ENCODE results near the gene DGUOK.
A peak's percentile ranks its signal among the peaks of the same experiment; 100 is the strongest.

DGUOK gene

DNA sequence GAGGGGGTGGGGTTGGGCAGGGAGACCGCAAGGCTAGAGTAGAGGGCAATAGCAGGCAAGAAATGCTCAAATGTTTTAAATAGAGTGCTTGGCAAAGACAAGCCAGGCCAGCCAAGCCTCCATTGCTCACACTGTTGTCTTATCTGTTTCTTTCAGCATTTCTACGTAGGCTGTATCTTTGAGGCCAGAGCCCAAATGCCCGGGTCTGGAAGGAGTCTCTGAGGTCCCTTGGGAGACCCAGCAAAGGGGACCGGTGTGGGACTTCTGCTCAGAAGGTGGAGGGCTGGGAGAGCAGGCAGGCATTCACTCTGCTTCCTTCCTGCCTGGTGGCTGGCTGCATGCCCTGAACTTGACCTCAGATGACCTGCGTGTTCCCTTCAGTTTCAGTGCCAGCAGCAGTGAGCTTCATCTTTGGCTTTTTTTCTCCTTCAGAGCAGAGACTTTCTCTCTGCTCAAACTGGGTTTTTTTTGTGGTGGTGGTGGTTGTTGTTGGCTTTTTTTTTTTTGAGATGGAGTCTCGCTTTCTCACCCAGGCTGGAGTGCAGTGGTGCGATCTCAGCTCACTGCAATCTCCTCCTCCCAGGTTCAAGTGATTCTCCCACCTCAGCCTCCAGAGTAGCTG lies 44.3 kb downstream of the DGUOK start:
- H4K8ac ChIP-seq (ENCODE audit: low read length) = no peak overlapping the region
- H3K9me3 ChIP-seq (ENCODE audit: control insufficient read depth, low read length) = no peaks in the 10 kb centered on the region
- H3K9ac ChIP-seq (ENCODE audit: low read length) = no peak overlapping the region
- H4K91ac ChIP-seq (ENCODE audit: low read length) = no peak overlapping the region
- H2BK120ac ChIP-seq (ENCODE audit: low read depth, low read length) = no peak overlapping the region
- H3K4ac ChIP-seq (ENCODE audit: low read depth in 1 of 2, low read length in 2 of 2) = no peak overlapping the region
- H3K27ac ChIP-seq (ENCODE audit: low read length, poor library complexity, severe bottlenecking) = no peak overlapping the region
- H3K4me3 ChIP-seq (ENCODE audit: insufficient read depth in 1 of 2, low read depth in 1 of 2, low read length in 2 of 2) = no peak overlapping the region
- peaks cover 0 to 3% of the 10 kb centered on the region in 2 experiments for H3K27me3 ChIP-seq (ENCODE audit: control insufficient read depth in 1 of 2, insufficient read depth in 1 of 2, low read length in 2 of 2)
- H2AK5ac ChIP-seq (ENCODE audit: low read length, severe bottlenecking) = no peak overlapping the region
- H3K36me3 ChIP-seq (ENCODE audit: control insufficient read depth in 1 of 2, insufficient read depth in 2 of 2, low read depth in 1 of 2, low read length in 2 of 2) = no peaks in the 10 kb centered on the region
- H3K18ac ChIP-seq (ENCODE audit: low read depth in 1 of 2, low read length in 2 of 2) = no peak overlapping the region
- DNase-seq = no peak
- no peaks in the 10 kb centered on the region for H3K4me1 ChIP-seq (ENCODE audit: control insufficient read depth, insufficient read depth, low read depth, low read length)
- H3K14ac ChIP-seq (ENCODE audit: low read length in 2 of 2) = no peak overlapping the region
- no peak overlapping the region for H2BK12ac ChIP-seq (ENCODE audit: low read length in 2 of 2)
- H3K4me2 ChIP-seq (ENCODE audit: low read length, poor library complexity, severe bottlenecking) = no peak overlapping the region
- no peak overlapping the region for H3K23ac ChIP-seq (ENCODE audit: low read length in 2 of 2)
- no peak overlapping the region for H2BK5ac ChIP-seq (ENCODE audit: low read depth, low read length, poor library complexity, severe bottlenecking)
- H3K79me1 ChIP-seq (replicated peaks; ENCODE audit: low read length, poor library complexity, severe bottlenecking) = no peaks in the 10 kb centered on the region
- no peak overlapping the region for H2AFZ ChIP-seq (ENCODE audit: low read depth, low read length)
- 37% methylated on average over 5 of the region's 7 CpGs for WGBS
- H2BK15ac ChIP-seq (ENCODE audit: low read depth, poor library complexity, severe bottlenecking) = no peak overlapping the region

DNA sequence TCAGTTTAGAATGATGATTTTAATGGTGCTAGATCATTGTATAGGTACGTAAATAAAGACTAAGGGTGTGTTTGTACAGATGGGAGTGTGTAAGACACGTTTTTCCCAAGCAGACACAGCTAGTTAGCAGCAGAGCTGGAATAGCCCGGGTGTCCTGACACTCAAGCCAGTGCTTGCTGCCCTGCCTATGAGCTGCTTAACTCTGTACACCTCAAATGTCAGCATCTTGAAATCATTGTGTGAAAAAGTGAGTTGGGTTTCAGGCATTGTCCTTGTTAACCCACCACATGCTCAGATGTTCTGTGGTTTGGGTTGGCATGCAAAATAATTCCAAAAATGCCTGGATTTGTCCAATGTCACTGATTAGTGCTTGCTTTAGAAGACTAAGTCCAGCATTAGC lies 45.0 kb downstream of the DGUOK start:
- WGBS = 75% methylated on average over 3 of the region's 3 CpGs

DNA sequence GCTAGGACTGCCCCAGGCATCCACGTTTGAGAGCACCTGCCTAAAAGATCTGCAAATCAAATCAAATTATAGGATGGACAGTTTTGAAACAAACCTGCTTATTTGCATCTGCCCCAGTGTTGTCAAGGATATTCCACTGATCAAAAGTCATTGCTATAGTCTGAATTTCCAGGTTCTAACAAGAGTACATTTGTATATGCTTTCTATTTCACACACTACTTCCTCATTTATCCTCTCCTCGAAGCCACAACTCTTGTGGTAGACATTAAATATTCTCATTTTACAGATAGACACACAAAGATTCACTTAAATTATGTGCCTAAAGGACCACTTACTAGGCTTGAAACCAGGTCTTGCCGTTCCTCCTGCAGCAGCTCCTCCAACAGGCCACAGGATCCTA lies 46.2 kb downstream of the DGUOK start:
- Histone ChIP-seq H3K9ac (ENCODE audit: low read length) (no peak overlapping the region), H3K9me3 (ENCODE audit: control insufficient read depth, low read length) (no peaks in the 10 kb centered on the region), H3K4me3 (ENCODE audit: insufficient read depth in 1 of 2, low read depth in 1 of 2, low read length in 2 of 2) (no peak overlapping the region), H2AFZ (ENCODE audit: low read depth, low read length) (no peak overlapping the region), H2BK12ac (ENCODE audit: low read length in 2 of 2) (no peak overlapping the region), H2BK5ac (ENCODE audit: low read depth, low read length, poor library complexity, severe bottlenecking) (no peak overlapping the region), H4K8ac (ENCODE audit: low read length) (no peak overlapping the region), H3K18ac (ENCODE audit: low read depth in 1 of 2, low read length in 2 of 2) (no peak overlapping the region), H4K91ac (ENCODE audit: low read length) (no peak overlapping the region), H2AK5ac (ENCODE audit: low read length, severe bottlenecking) (no peak overlapping the region), H2BK120ac (ENCODE audit: low read depth, low read length) (no peak overlapping the region), H3K27me3 (ENCODE audit: control insufficient read depth in 1 of 2, insufficient read depth in 1 of 2, low read length in 2 of 2) (peaks cover 0 to 3% of the 10 kb centered on the region in 2 experiments), H3K23ac (ENCODE audit: low read length in 2 of 2) (no peak overlapping the region), H3K79me1 (replicated peaks; ENCODE audit: low read length, poor library complexity, severe bottlenecking) (no peaks in the 10 kb centered on the region), H3K36me3 (ENCODE audit: control insufficient read depth in 1 of 2, insufficient read depth in 2 of 2, low read depth in 1 of 2, low read length in 2 of 2) (no peaks in the 10 kb centered on the region), H3K4me2 (ENCODE audit: low read length, poor library complexity, severe bottlenecking) (no peak overlapping the region), H2BK15ac (ENCODE audit: low read depth, poor library complexity, severe bottlenecking) (no peak overlapping the region), H3K14ac (ENCODE audit: low read length in 2 of 2) (no peak overlapping the region), H3K27ac (ENCODE audit: low read length, poor library complexity, severe bottlenecking) (no peak overlapping the region), H3K4ac (ENCODE audit: low read depth in 1 of 2, low read length in 2 of 2) (no peak overlapping the region), H3K4me1 (ENCODE audit: control insufficient read depth, insufficient read depth, low read depth, low read length) (no peaks in the 10 kb centered on the region)
- WGBS = 85% methylated on average over 3 of the region's 3 CpGs
- no peak for DNase-seq

More for the DNA sequence above, 45.0 kb downstream of the DGUOK start:
- H2BK120ac ChIP-seq (ENCODE audit: low read depth, low read length) = no peak overlapping the region
- no peak overlapping the region for H4K91ac ChIP-seq (ENCODE audit: low read length)
- no peak overlapping the region for H3K4me2 ChIP-seq (ENCODE audit: low read length, poor library complexity, severe bottlenecking)
- no peak overlapping the region for H2BK5ac ChIP-seq (ENCODE audit: low read depth, low read length, poor library complexity, severe bottlenecking)
- H3K4ac ChIP-seq (ENCODE audit: low read depth in 1 of 2, low read length in 2 of 2) = no peak overlapping the region
- no peaks in the 10 kb centered on the region for H3K36me3 ChIP-seq (ENCODE audit: control insufficient read depth in 1 of 2, insufficient read depth in 2 of 2, low read depth in 1 of 2, low read length in 2 of 2)
- H3K9me3 ChIP-seq (ENCODE audit: control insufficient read depth, low read length) = no peaks in the 10 kb centered on the region
- H3K4me3 ChIP-seq (ENCODE audit: insufficient read depth in 1 of 2, low read depth in 1 of 2, low read length in 2 of 2) = no peak overlapping the region
- H3K14ac ChIP-seq (ENCODE audit: low read length in 2 of 2) = no peak overlapping the region
- H3K18ac ChIP-seq (ENCODE audit: low read depth in 1 of 2, low read length in 2 of 2) = no peak overlapping the region
- H3K27me3 ChIP-seq (ENCODE audit: control insufficient read depth in 1 of 2, insufficient read depth in 1 of 2, low read length in 2 of 2) = peaks cover 0 to 3% of the 10 kb centered on the region in 2 experiments
- H3K9ac ChIP-seq (ENCODE audit: low read length) = no peak overlapping the region
- H3K27ac ChIP-seq (ENCODE audit: low read length, poor library complexity, severe bottlenecking) = no peak overlapping the region
- H3K4me1 ChIP-seq (ENCODE audit: control insufficient read depth, insufficient read depth, low read depth, low read length) = no peaks in the 10 kb centered on the region
- DNase-seq = no peak
- no peak overlapping the region for H2AK5ac ChIP-seq (ENCODE audit: low read length, severe bottlenecking)
- no peaks in the 10 kb centered on the region for H3K79me1 ChIP-seq (replicated peaks; ENCODE audit: low read length, poor library complexity, severe bottlenecking)
- peak overlapping the region; percentile 61 to 71 for H2BK12ac ChIP-seq (ENCODE audit: low read length in 2 of 2)
- no peak overlapping the region for H4K8ac ChIP-seq (ENCODE audit: low read length)
- H2BK15ac ChIP-seq (ENCODE audit: low read depth, poor library complexity, severe bottlenecking) = no peak overlapping the region
- no peak overlapping the region for H2AFZ ChIP-seq (ENCODE audit: low read depth, low read length)
- no peak overlapping the region for H3K23ac ChIP-seq (ENCODE audit: low read length in 2 of 2)

DNA sequence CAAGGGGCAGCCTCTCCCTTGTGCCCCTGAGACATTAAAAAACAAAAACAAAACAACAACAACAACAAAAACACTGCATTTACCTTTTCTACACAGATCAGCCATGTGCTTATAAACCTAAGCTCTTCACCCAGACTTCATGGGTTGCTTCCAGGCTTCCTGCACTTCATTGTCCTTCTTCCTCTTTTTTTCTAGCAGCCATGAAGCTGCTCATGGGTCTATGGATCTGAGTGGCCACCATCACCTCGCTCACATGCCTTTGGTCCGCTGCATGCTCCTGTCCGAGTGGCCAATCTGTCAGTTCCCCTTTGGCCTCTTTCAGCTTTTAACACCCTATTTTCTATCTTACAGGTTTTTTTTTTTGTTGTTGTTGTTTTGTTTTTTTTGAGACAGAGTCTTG lies 49.1 kb downstream of the DGUOK start:
- Histone ChIP-seq H2BK15ac (ENCODE audit: low read depth, poor library complexity, severe bottlenecking) (no peak overlapping the region), H2AK5ac (ENCODE audit: low read length, severe bottlenecking) (no peak overlapping the region)

More for the DNA sequence above, 49.1 kb downstream of the DGUOK start:
- no peak for DNase-seq
- H3K4me3 ChIP-seq (ENCODE audit: insufficient read depth in 1 of 2, low read depth in 1 of 2, low read length in 2 of 2) = no peak overlapping the region
- H4K91ac ChIP-seq (ENCODE audit: low read length) = no peak overlapping the region
- H3K9me3 ChIP-seq (ENCODE audit: control insufficient read depth, low read length) = no peaks in the 10 kb centered on the region
- H3K4me2 ChIP-seq (ENCODE audit: low read length, poor library complexity, severe bottlenecking) = no peak overlapping the region
- H3K36me3 ChIP-seq (ENCODE audit: control insufficient read depth in 1 of 2, insufficient read depth in 2 of 2, low read depth in 1 of 2, low read length in 2 of 2) = no peaks in the 10 kb centered on the region
- H3K23ac ChIP-seq (ENCODE audit: low read length in 2 of 2) = no peak overlapping the region
- no peak overlapping the region for H4K8ac ChIP-seq (ENCODE audit: low read length)
- H2BK120ac ChIP-seq (ENCODE audit: low read depth, low read length) = no peak overlapping the region
- H3K4me1 ChIP-seq (ENCODE audit: control insufficient read depth, insufficient read depth, low read depth, low read length) = peaks cover 5% of the 10 kb centered on the region
- H2BK12ac ChIP-seq (ENCODE audit: low read length in 2 of 2) = no peak overlapping the region
- no peak overlapping the region for H3K18ac ChIP-seq (ENCODE audit: low read depth in 1 of 2, low read length in 2 of 2)
- no peak overlapping the region for H2BK5ac ChIP-seq (ENCODE audit: low read depth, low read length, poor library complexity, severe bottlenecking)
- H3K27ac ChIP-seq (ENCODE audit: low read length, poor library complexity, severe bottlenecking) = no peak overlapping the region
- H3K14ac ChIP-seq (ENCODE audit: low read length in 2 of 2) = no peak overlapping the region
- WGBS = 94% methylated on average over 2 of the region's 3 CpGs
- H3K9ac ChIP-seq (ENCODE audit: low read length) = no peak overlapping the region
- H3K79me1 ChIP-seq (replicated peaks; ENCODE audit: low read length, poor library complexity, severe bottlenecking) = no peaks in the 10 kb centered on the region
- peaks cover 0 to 3% of the 10 kb centered on the region in 2 experiments for H3K27me3 ChIP-seq (ENCODE audit: control insufficient read depth in 1 of 2, insufficient read depth in 1 of 2, low read length in 2 of 2)
- H2AFZ ChIP-seq (ENCODE audit: low read depth, low read length) = no peak overlapping the region
- no peak overlapping the region for H3K4ac ChIP-seq (ENCODE audit: low read depth in 1 of 2, low read length in 2 of 2)

All from mesenchymal stem cell (in vitro differentiated cells and primary cell).